ENCODE measurements around the gene CCDC110. TPM values are rescaled to one million over a fixed set of nuclear protein-coding genes. Genes with fewer than 3 reads are reported as not detected.
A peak's percentile ranks its signal among the peaks of the same experiment; 100 is the strongest.

Gene CCDC110
- total and polyA plus RNA-seq, 2 of the 13 experiments (the other 11 are each of a cell fraction or from before 2014, with no cell fraction given) = not detected

DNA sequence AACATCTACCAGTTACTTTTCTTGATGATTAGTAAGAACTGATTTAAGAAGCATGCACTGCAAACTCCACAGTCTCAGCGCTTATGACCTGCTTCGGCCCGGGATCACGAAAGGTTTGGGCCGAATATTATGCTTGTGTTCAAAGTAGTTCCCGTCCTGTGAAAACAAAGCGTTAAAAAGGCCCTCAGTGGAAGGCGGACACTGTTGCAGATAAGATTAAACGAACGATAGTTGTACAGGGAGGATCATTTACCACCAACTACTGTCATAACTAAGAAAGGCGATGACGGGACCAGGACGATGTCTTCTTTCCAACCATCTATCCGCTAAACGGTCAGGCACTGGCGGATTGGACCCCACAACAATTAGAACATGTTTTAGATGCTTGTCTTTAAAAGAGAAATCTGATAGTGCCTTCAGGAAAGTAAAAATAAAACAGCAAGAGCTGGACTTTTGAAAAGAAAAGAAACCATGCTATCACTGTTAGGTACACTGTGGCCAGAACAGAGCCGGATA, 42.7 kb upstream of the CCDC110 start (continued):
- TF ChIP-seq NFYC (CRISPR knock-in tag; IDR thresholded peaks at IDR 0.05) = no peak
- TF ChIP-seq ZBTB33 (CRISPR knock-in tag; IDR thresholded peaks at IDR 0.05) = peak; percentile 91
- 0 out of 2 replicates have a peak, but pooled peaks have one; percentile 16 for TF ChIP-seq ZMYM4 (CRISPR knock-in tag; IDR thresholded peaks at IDR 0.05)
- TF ChIP-seq, protein P1, sequence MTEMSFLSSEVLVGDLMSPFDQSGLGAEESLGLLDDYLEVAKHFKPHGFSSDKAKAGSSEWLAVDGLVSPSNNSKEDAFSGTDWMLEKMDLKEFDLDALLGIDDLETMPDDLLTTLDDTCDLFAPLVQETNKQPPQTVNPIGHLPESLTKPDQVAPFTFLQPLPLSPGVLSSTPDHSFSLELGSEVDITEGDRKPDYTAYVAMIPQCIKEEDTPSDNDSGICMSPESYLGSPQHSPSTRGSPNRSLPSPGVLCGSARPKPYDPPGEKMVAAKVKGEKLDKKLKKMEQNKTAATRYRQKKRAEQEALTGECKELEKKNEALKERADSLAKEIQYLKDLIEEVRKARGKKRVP (CRISPR knock-in tag; IDR thresholded peaks at IDR 0.05) = 0 out of 4 replicates have a peak, but pooled peaks of 1 of the 2 experiments have one; percentile 4
- no peak for TF ChIP-seq MAFK (conservative IDR thresholded peaks at IDR 0.05 in 1 of 2, IDR thresholded peaks at IDR 0.05 in 1 of 2; ENCODE audit: low read length in 2 of 2)
- no peak for TF ChIP-seq ZNF710 (CRISPR knock-in tag; IDR thresholded peaks at IDR 0.05; ENCODE audit: borderline replicate concordance)
- TF ChIP-seq, protein P2, sequence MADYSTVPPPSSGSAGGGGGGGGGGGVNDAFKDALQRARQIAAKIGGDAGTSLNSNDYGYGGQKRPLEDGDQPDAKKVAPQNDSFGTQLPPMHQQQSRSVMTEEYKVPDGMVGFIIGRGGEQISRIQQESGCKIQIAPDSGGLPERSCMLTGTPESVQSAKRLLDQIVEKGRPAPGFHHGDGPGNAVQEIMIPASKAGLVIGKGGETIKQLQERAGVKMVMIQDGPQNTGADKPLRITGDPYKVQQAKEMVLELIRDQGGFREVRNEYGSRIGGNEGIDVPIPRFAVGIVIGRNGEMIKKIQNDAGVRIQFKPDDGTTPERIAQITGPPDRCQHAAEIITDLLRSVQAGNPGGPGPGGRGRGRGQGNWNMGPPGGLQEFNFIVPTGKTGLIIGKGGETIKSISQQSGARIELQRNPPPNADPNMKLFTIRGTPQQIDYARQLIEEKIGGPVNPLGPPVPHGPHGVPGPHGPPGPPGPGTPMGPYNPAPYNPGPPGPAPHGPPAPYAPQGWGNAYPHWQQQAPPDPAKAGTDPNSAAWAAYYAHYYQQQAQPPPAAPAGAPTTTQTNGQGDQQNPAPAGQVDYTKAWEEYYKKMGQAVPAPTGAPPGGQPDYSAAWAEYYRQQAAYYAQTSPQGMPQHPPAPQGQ (CRISPR knock-in tag; IDR thresholded peaks at IDR 0.05; ENCODE audit: borderline replicate concordance) = no peak
- TF ChIP-seq DMTF1 (CRISPR knock-in tag; IDR thresholded peaks at IDR 0.05) = no peak
- TF ChIP-seq NCOA2 (CRISPR knock-in tag; IDR thresholded peaks at IDR 0.05) = no peak
